OCI-LY3 (cell line): ENCODE results near the gene GPR107.

Source experiments
- CTCF ChIP-seq: fragments of 200-600, 300-600 bp; sonication (generic); IDR thresholded peaks from 2 replicates; pipeline ENCODE4 v1.5.1; 2014; ENCODE audit warnings: antibody characterized with exemption, low read length, low read depth
- EZH2phosphoT487 ChIP-seq: fragments of 200-600 bp; shearing (Covaris generic); IDR thresholded peaks from 2 replicates; pipeline ENCODE4 v1.6.1; 2018; ENCODE audit warnings: antibody characterized with exemption, mixed run types, low read depth

GRCh38 chr9:130171226-130172148, 117.8 kb downstream of the GPR107 start:
- TF ChIP-seq CTCF (no peak), EZH2phosphoT487 (no peak)
